ENCODE results near the gene SLC10A3. TPM values are rescaled to one million over a fixed set of nuclear protein-coding genes. Genes with fewer than 3 reads are reported as not detected.
A peak's percentile ranks its signal among the peaks of the same experiment; 100 is the strongest.
"Not testable (repeated sequence)": the region's sequence is repeated elsewhere in the genome, so short reads cannot be mapped to it uniquely, and the experiment has no call there.

Gene SLC10A3
- total and polyA plus RNA-seq, 7 experiments from 2014 or later = 11.7 to 58.7 (median 20.1) TPM

DNA sequence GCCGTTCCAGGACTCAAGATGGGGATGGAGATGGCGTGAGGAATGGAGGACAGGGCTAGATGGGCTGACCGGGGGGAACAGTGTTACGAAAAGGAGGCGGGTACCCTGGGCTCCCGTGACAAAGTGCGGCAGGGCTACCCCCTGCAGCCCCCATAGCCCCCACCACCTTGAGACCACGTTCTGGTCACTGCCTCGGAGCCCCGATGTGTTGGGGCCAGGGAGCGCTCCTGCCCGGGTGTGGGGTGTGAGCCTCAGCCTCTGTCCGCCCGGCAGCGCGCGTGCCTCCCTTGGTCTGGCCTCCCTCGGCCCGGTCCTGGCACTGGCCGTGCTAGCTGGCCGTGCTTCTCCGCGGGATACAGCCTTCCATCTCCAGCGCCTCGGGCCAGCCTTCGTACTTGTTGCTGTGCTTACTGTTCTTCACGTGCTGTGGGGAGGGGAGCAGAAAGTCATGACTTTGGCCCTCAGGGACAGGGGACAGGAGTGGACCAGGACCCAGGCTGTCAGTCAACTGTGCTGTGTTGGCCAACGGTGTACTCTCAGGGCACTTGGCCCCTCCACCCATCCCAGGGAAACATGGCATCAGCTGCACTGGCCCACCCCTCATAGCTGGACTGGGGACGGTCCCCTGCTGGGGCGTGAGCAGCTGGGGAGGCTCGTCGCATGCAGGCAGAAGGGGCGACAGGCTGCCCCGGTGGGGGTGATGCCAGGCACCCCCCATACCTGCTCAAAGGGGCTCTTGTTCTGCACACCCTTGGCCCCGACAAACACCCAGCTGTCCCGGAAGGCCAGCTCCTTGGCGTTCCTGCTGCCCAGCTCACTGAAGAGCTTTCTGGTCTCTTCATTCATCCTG lies 16.3 kb upstream of the SLC10A3 start:
- POLR2A ChIA-PET = interaction anchor here (1.0 to 1.1 kb wide), 2 partner anchors 10 to 17 kb away, joined by 3 read pairs; partner anchors contain the start of gene FAM3A
- H3K27ac Mint-ChIP-seq = no peak overlapping the region

DNA sequence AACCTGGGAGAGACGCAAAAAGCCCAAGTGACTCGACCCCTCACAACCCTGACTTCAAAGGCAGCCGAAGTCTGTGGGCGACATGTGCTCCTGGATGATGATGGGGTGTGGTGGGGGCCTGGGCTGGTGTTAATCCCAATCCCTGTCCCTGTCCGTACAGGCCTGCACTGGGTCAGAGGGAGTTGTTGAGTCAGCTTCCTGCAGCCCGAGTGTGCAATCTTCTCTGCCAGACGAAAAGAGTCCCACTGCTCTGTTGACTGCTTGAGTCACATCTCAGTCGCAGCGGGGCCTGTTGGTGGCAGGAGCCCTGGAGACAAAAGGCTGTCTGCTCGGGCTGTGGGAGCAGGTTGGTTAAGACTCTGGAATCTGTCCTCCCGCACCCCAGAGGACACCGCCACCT lies 15.3 kb upstream of the SLC10A3 start:
- ChIA-PET CTCF (no interaction called here), POLR2A (no interaction called here)
- intact Hi-C loops (cut with micrococcal nuclease) = no loop called here
- no peak overlapping the region for H3K27ac ChIP-seq (ENCODE audit: low read depth, low read length)
- Mint-ChIP-seq H3K36me3 (peaks cover 10 to 17% (median 11%) of the 10 kb centered on the region in 5 donors), H3K4me1 (peaks cover under 1 to 5% (median 2%) of the 10 kb centered on the region in 7 donors), H3K4me3 (no peak overlapping the region), H3K27ac (no peak overlapping the region), H3K9me3 (peaks cover 0 to 4% (median 0%) of the 10 kb centered on the region in 11 donors), H3K27me3 (no peaks in the 10 kb centered on the region)
- H3K36me3 ChIP-seq (ENCODE audit: control insufficient read depth in 2 of 3, insufficient read depth in 3 of 3, low read length in 3 of 3) = peaks cover 0 to 45% (median 0%) of the 10 kb centered on the region in 3 experiments
- H3K4me3 ChIP-seq (ENCODE audit: low read length) = no peak overlapping the region
- H3K9me3 ChIP-seq (ENCODE audit: control insufficient read depth in 2 of 3, low read length in 3 of 3) = no peaks in the 10 kb centered on the region
- ATAC-seq (no peak), DNase-seq (no peak)
- H3K4me1 ChIP-seq (ENCODE audit: control insufficient read depth in 2 of 2, insufficient read depth in 2 of 2, low read length in 2 of 2) = no peaks in the 10 kb centered on the region
- no peaks in the 10 kb centered on the region for H3K27me3 ChIP-seq (ENCODE audit: control insufficient read depth in 2 of 2, insufficient read depth in 2 of 2, low read length in 2 of 2)

More for the DNA sequence above, 16.3 kb upstream of the SLC10A3 start:
- H3K4me3 Mint-ChIP-seq = no peak overlapping the region
- CTCF ChIA-PET = no interaction called here
- no peaks in the 10 kb centered on the region for H3K27me3 ChIP-seq (ENCODE audit: control insufficient read depth in 2 of 2, insufficient read depth in 2 of 2, low read length in 2 of 2)
- intact Hi-C loops (cut with micrococcal nuclease) = no loop called here
- no peaks in the 10 kb centered on the region for H3K27me3 Mint-ChIP-seq
- H3K4me1 Mint-ChIP-seq = peaks cover 5 to 13% (median 11%) of the 10 kb centered on the region in 7 donors
- DNase-seq (no peak), ATAC-seq (no peak)
- peaks cover 0 to 3% (median 0%) of the 10 kb centered on the region in 11 donors for H3K9me3 Mint-ChIP-seq
- H3K9me3 ChIP-seq (ENCODE audit: control insufficient read depth in 2 of 3, low read length in 3 of 3) = no peaks in the 10 kb centered on the region
- no peak overlapping the region for H3K4me3 ChIP-seq (ENCODE audit: low read length)
- H3K4me1 ChIP-seq (ENCODE audit: control insufficient read depth in 2 of 2, insufficient read depth in 2 of 2, low read length in 2 of 2) = peaks cover 0 to 5% of the 10 kb centered on the region in 2 donors
- H3K27ac ChIP-seq (ENCODE audit: low read depth, low read length) = no peak overlapping the region
- H3K36me3 ChIP-seq (ENCODE audit: control insufficient read depth in 2 of 3, insufficient read depth in 3 of 3, low read length in 3 of 3) = peaks cover 0 to 45% (median 0%) of the 10 kb centered on the region in 3 experiments
- peaks cover 10 to 21% (median 11%) of the 10 kb centered on the region in 5 donors for H3K36me3 Mint-ChIP-seq

DNA sequence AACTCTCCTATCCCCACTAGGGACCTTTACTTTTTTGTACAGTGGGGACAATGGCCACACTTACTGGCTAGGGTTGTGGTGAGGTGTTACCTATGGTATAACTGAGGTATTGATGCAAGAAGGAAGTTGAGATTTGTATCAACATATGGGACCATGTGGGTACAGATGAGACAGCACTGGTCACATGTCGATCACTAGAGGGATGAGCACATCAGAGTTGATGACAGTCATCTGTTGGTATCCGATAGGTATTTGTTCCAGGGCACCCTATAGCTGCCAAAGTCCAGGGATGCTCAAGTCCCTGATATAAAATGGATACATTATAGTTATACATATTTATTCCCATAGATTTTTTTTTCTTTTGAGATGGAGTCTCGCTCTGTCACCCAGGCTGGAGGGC lies 12.6 kb upstream of the SLC10A3 start:
- H3K36me3 ChIP-seq (ENCODE audit: control insufficient read depth in 2 of 3, insufficient read depth in 3 of 3, low read length in 3 of 3) = peaks cover 0 to 30% (median 0%) of the 10 kb centered on the region in 3 experiments
- Mint-ChIP-seq H3K4me1 (no peaks in the 10 kb centered on the region), H3K4me3 (no peak overlapping the region), H3K27ac (no peak overlapping the region), H3K36me3 (peaks cover 0 to 1% (median 0%) of the 10 kb centered on the region in 5 donors), H3K9me3 (peaks cover 0 to 4% (median 0%) of the 10 kb centered on the region in 11 donors), H3K27me3 (no peaks in the 10 kb centered on the region)
- ATAC-seq = peak; percentile 45
- no peak for DNase-seq
- POLR2A ChIA-PET = interaction anchor here (0.7 to 0.9 kb wide), 2 partner anchors 12 to 44 kb away, joined by 3 read pairs; partner anchors contain the start of gene SLC10A3
- no peak overlapping the region for H3K27ac ChIP-seq (ENCODE audit: low read depth, low read length)
- intact Hi-C loops (cut with micrococcal nuclease) = no loop called here
- H3K4me1 ChIP-seq (ENCODE audit: control insufficient read depth in 2 of 2, insufficient read depth in 2 of 2, low read length in 2 of 2) = no peaks in the 10 kb centered on the region
- no peaks in the 10 kb centered on the region for H3K9me3 ChIP-seq (ENCODE audit: control insufficient read depth in 2 of 3, low read length in 3 of 3)
- H3K4me3 ChIP-seq (ENCODE audit: low read length) = no peak overlapping the region
- H3K27me3 ChIP-seq (ENCODE audit: control insufficient read depth in 2 of 2, insufficient read depth in 2 of 2, low read length in 2 of 2) = no peaks in the 10 kb centered on the region
- CTCF ChIA-PET = no interaction called here

- H3K27ac ChIP-seq (ENCODE audit: low read depth, low read length) = no peak overlapping the region
- no peak for ATAC-seq
- Mint-ChIP-seq H3K27me3 (no peaks in the 10 kb centered on the region), H3K27ac (no peak overlapping the region), H3K36me3 (peaks cover 0 to 1% (median 0%) of the 10 kb centered on the region in 5 donors), H3K4me1 (no peaks in the 10 kb centered on the region), H3K4me3 (no peak overlapping the region), H3K9me3 (peaks cover 0 to 4% (median 0%) of the 10 kb centered on the region in 11 donors)
- no peak overlapping the region for H3K4me3 ChIP-seq (ENCODE audit: low read length)
- H3K9me3 ChIP-seq (ENCODE audit: control insufficient read depth in 2 of 3, low read length in 3 of 3) = no peaks in the 10 kb centered on the region
- DNase-seq = no peak
- ChIA-PET CTCF (no interaction called here), POLR2A (interaction anchor here (0.7 to 0.9 kb wide), 2 partner anchors 11 kb away, joined by 3 read pairs; partner anchors contain the start of gene SLC10A3)
- intact Hi-C loops (cut with micrococcal nuclease) = no loop called here
- H3K36me3 ChIP-seq (ENCODE audit: control insufficient read depth in 2 of 3, insufficient read depth in 3 of 3, low read length in 3 of 3) = peaks cover 0 to 22% (median 0%) of the 10 kb centered on the region in 3 experiments
- H3K4me1 ChIP-seq (ENCODE audit: control insufficient read depth in 2 of 2, insufficient read depth in 2 of 2, low read length in 2 of 2) = no peaks in the 10 kb centered on the region
- no peaks in the 10 kb centered on the region for H3K27me3 ChIP-seq (ENCODE audit: control insufficient read depth in 2 of 2, insufficient read depth in 2 of 2, low read length in 2 of 2)
These were observed 11.7 kb upstream of the SLC10A3 start for GRCh38 chrX:154502098-154502497.

DNA sequence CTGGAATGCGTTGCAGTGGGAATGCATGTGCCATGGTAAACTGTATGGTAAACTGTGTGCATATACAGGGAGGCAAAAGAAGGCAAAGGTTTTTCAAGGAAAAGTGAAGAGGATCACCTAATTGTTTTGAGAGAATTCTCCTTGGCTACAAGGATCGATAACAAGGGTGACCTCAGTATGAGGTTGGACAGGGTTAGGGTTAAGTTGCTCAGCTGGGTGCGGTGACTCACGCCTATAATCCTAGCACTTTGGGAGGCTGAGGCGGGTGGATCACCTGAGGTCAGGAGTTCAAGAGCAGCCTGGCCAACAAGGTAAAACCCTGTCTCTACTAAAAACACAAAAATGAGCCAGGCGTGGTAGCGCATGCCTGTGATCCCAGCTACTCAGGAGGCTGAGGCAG lies 11.0 kb upstream of the SLC10A3 start:
- ATAC-seq; intact Hi-C loops (cut with micrococcal nuclease); H3K4me3 ChIP-seq (ENCODE audit: low read length); H3K27ac Mint-ChIP-seq; H3K4me1 ChIP-seq (ENCODE audit: control insufficient read depth in 2 of 2, insufficient read depth in 2 of 2, low read length in 2 of 2); CTCF ChIA-PET; H3K36me3 Mint-ChIP-seq; H3K9me3 Mint-ChIP-seq; H3K4me3 Mint-ChIP-seq; H3K9me3 ChIP-seq (ENCODE audit: control insufficient read depth in 2 of 3, low read length in 3 of 3); H3K27me3 Mint-ChIP-seq; H3K4me1 Mint-ChIP-seq; H3K27me3 ChIP-seq (ENCODE audit: control insufficient read depth in 2 of 2, insufficient read depth in 2 of 2, low read length in 2 of 2); H3K27ac ChIP-seq (ENCODE audit: low read depth, low read length); DNase-seq: not testable (repeated sequence)
- POLR2A ChIA-PET = interaction anchor here (0.7 to 1.2 kb wide), 2 partner anchors 10 to 102 kb away, joined by 3 read pairs; no protein-coding TSS in a partner anchor
- H3K36me3 ChIP-seq (ENCODE audit: control insufficient read depth in 2 of 3, insufficient read depth in 3 of 3, low read length in 3 of 3) = peaks cover 0 to 15% (median 0%) of the 10 kb centered on the region in 3 experiments

DNA sequence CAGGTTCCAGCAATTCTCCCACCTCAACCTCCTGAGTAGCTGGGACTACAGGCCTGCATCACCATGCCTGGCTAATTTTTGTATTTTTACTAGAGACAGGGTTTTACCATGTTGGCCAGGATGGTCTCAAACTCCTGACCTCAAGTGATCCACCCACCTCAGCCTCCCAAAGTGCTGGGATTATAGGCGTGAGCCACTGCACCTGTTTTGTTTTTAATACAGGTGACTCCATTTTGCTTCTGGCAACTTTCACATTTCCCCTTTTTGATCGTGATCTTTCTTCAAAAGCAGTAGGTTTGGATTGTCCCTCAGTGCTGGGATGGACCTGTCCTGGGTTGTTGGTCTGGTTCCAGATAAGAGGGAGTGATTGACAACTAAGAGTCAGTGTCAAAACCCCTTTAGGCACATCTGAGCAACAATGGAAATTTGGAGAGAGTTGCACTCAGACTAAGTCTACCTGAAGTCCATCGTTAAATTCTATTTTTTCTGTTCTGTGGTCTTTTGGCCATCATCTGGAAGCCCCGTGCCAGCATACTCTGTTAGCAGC lies 6.2 kb upstream of the SLC10A3 start:
- ATAC-seq, CTCF ChIA-PET, POLR2A ChIA-PET: not testable (repeated sequence)

More for the DNA sequence above, 6.2 kb upstream of the SLC10A3 start:
- H3K4me3 ChIP-seq (ENCODE audit: low read length); H3K27me3 Mint-ChIP-seq; H3K36me3 Mint-ChIP-seq; H3K9me3 ChIP-seq (ENCODE audit: control insufficient read depth in 2 of 3, low read length in 3 of 3); H3K4me1 Mint-ChIP-seq; DNase-seq; H3K27me3 ChIP-seq (ENCODE audit: control insufficient read depth in 2 of 2, insufficient read depth in 2 of 2, low read length in 2 of 2); H3K4me1 ChIP-seq (ENCODE audit: control insufficient read depth in 2 of 2, insufficient read depth in 2 of 2, low read length in 2 of 2); H3K4me3 Mint-ChIP-seq; H3K36me3 ChIP-seq (ENCODE audit: control insufficient read depth in 2 of 3, insufficient read depth in 3 of 3, low read length in 3 of 3); H3K9me3 Mint-ChIP-seq; H3K27ac ChIP-seq (ENCODE audit: low read depth, low read length): not testable (repeated sequence)
- intact Hi-C loops (cut with micrococcal nuclease) = loop anchor here in 1 of 2 donors (10.0 kb wide), 1 partner anchor 572 kb away; the partner anchor contains the start of gene ARHGAP4
- peak overlapping the region in 1 of 9 donors; percentile 63 for H3K27ac Mint-ChIP-seq
